Neural progenitor cell (in vitro differentiated cells): ENCODE measurements around the gene DUOX1.

Experiments
- EZH2 ChIP-seq: fragments of 200-600 bp; sonication (generic); IDR thresholded peaks from 2 replicates; pipeline ENCODE4 v1.6.1; 2017; ENCODE audit warnings: antibody characterized with exemption, mild to moderate bottlenecking, moderate library complexity
- EZH2phosphoT487 ChIP-seq: fragments of 200-600 bp; sonication (generic); IDR thresholded peaks from 2 replicates; pipeline ENCODE4 v1.6.1; 2017; ENCODE audit warnings: antibody characterized with exemption
- TF ChIP-seq, protein P1 (sequence below): fragments of 200-600 bp; sonication (generic); IDR thresholded peaks from 2 replicates; pipeline ENCODE4 v1.5.1; 2017; ENCODE audit warnings: antibody characterized with exemption, mild to moderate bottlenecking

DNA sequence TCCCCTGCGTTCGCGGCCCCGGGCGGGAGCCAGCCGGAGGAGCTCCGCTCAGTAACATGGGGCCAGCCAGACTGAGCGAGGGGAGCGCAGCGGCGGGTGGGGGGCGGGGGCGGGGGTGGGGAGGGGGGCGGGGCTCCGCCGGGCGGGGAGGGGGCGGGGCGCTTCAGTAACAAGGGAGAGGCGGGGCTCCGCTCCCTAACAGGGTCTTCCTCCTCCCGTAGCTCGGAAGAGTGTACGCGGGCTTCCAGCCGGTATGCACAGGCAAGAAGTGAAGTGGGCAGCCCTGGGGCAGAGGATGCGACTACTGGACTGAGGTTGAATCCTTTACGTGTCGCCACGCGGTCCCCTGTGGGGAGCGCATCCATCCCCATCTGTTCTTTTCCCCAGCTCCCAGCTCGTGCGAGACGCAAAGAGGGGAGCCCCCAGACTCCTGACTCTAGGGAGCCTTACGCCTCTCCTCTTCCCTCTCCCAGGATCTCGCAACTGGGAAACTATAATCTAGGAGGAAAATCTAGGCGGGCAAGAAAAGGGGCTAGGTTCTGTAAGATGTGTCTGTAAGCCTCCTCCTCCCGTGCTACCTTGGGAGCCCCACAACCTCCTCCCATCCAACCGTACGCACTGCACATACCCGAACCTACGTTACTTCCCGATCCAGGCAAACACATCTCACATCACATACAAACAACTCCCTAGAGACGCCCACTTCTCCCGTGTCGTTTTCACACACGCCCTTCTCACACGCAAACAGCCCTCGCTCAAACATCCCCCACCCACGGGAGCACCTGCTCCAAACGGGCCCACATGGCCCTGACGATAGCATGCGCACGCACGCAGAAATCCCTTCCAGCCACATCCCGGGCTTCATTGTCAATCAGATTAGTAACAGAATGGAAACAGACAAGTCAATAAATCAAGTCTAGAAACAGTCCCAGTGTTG lies 58.4 kb downstream of the DUOX1 start, which contains the start of gene SHF:
- TF ChIP-seq, protein P1, sequence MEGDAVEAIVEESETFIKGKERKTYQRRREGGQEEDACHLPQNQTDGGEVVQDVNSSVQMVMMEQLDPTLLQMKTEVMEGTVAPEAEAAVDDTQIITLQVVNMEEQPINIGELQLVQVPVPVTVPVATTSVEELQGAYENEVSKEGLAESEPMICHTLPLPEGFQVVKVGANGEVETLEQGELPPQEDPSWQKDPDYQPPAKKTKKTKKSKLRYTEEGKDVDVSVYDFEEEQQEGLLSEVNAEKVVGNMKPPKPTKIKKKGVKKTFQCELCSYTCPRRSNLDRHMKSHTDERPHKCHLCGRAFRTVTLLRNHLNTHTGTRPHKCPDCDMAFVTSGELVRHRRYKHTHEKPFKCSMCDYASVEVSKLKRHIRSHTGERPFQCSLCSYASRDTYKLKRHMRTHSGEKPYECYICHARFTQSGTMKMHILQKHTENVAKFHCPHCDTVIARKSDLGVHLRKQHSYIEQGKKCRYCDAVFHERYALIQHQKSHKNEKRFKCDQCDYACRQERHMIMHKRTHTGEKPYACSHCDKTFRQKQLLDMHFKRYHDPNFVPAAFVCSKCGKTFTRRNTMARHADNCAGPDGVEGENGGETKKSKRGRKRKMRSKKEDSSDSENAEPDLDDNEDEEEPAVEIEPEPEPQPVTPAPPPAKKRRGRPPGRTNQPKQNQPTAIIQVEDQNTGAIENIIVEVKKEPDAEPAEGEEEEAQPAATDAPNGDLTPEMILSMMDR, result no peak
- TF ChIP-seq EZH2, result no peak
- TF ChIP-seq EZH2phosphoT487, result no peak
